Loucy (cell line): ENCODE results near the gene TSSK2.

Experiments
- CTCF ChIP-seq: fragments of 200-600 bp; sonication (generic); conservative IDR thresholded peaks from 2 replicates; pipeline ENCODE4 v1.5.1; 2014; ENCODE audit warnings: mild to moderate bottlenecking, antibody characterized with exemption, low read length
- EZH2phosphoT487 ChIP-seq: fragments of 200-600 bp; IDR thresholded peaks from 2 replicates; pipeline ENCODE4 v1.6.1; 2018; ENCODE audit warnings: antibody characterized with exemption, mild to moderate bottlenecking, moderate library complexity, borderline replicate concordance

- no peak for TF ChIP-seq CTCF
- TF ChIP-seq EZH2phosphoT487 = no peak
Observed at GRCh38 chr22:19130959-19131684, at the start of gene TSSK2.
